Measurements from ENCODE around the gene KRTAP3-2.
A peak's percentile ranks its signal among the peaks of the same experiment; 100 is the strongest.

Gene KRTAP3-2

GRCh38 chr17:40960144-40960543 lies 39.6 kb downstream of the KRTAP3-2 start:
- TF ChIP-seq CTCF (IDR thresholded peaks at IDR 0.05; ENCODE audit: low read depth, low read length, missing control alignments): no peak
- H3K4me3 ChIP-seq (ENCODE audit: low read depth, low read length): no peak overlapping the region
- in situ Hi-C loops (cut with HindIII; ENCODE audit: low sequenced_read_pairs): no loop called here
- DNase-seq (ENCODE audit: low read depth): no peak

GRCh38 chr17:40958086-40958953 lies 41.4 kb downstream of the KRTAP3-2 start:
- DNase-seq (ENCODE audit: low read depth): no peak
- in situ Hi-C loops (cut with HindIII; ENCODE audit: low sequenced_read_pairs): no loop called here
- no peak for TF ChIP-seq CTCF (IDR thresholded peaks at IDR 0.05; ENCODE audit: low read depth, low read length, missing control alignments)

GRCh38 chr17:40956401-40957254 lies 43.1 kb downstream of the KRTAP3-2 start:
- DNase-seq (ENCODE audit: low read depth): peak; percentile 77
- no peak overlapping the region for H3K4me3 ChIP-seq (ENCODE audit: low read depth, low read length)
- TF ChIP-seq CTCF (IDR thresholded peaks at IDR 0.05; ENCODE audit: low read depth, low read length, missing control alignments): no peak
- in situ Hi-C loops (cut with HindIII; ENCODE audit: low sequenced_read_pairs): no loop called here

More at GRCh38 chr17:40958086-40958953, 41.4 kb downstream of the KRTAP3-2 start:
- H3K4me3 ChIP-seq (ENCODE audit: low read depth, low read length): no peak overlapping the region

GRCh38 chr17:40953881-40954280 lies 45.8 kb downstream of the KRTAP3-2 start:
- no peak for TF ChIP-seq CTCF (IDR thresholded peaks at IDR 0.05; ENCODE audit: low read depth, low read length, missing control alignments)
- no peak for DNase-seq (ENCODE audit: low read depth)
- no peak overlapping the region for H3K4me3 ChIP-seq (ENCODE audit: low read depth, low read length)
- in situ Hi-C loops (cut with HindIII; ENCODE audit: low sequenced_read_pairs): no loop called here

GRCh38 chr17:40952661-40953060 lies 47.0 kb downstream of the KRTAP3-2 start:
- no peak for TF ChIP-seq CTCF (IDR thresholded peaks at IDR 0.05; ENCODE audit: low read depth, low read length, missing control alignments)
- H3K4me3 ChIP-seq (ENCODE audit: low read depth, low read length): no peak overlapping the region
- in situ Hi-C loops (cut with HindIII; ENCODE audit: low sequenced_read_pairs): no loop called here
- DNase-seq (ENCODE audit: low read depth): no peak

- DNase-seq (ENCODE audit: low read depth): no peak
- H3K4me3 ChIP-seq (ENCODE audit: low read depth, low read length): no peak overlapping the region
- in situ Hi-C loops (cut with HindIII; ENCODE audit: low sequenced_read_pairs): no loop called here
- TF ChIP-seq CTCF (IDR thresholded peaks at IDR 0.05; ENCODE audit: low read depth, low read length, missing control alignments): no peak
These were observed 47.6 kb downstream of the KRTAP3-2 start for GRCh38 chr17:40952154-40952553.

Data from astrocyte of the cerebellum (primary cell).